OCI-LY7 (cell line): ENCODE data around the gene AP1G2. TPM values are rescaled to one million over a fixed set of nuclear protein-coding genes. Genes with fewer than 3 reads are reported as not detected.

ENCODE experiments used
- BruUV-seq: library from RNA; stranded (reverse); fragments of 400-500 nt; replicated peaks from 2 replicates; lab custom pipeline; 2021; lab: Mats Ljungman, UMichigan
- CTCF ChIA-PET: fragments of 300-600 bp; sonication (Branson Sonifier 250); formaldehyde crosslinking; loops from one replicate; lab custom pipeline; 2022; ENCODE audit warnings: antibody characterized with exemption; ENCODE audit not compliant: unreplicated experiment; lab: Charles Lee
- POLR2A ChIA-PET: fragments of 300-600 bp; sonication (Branson Sonifier 250); formaldehyde crosslinking; loops from one replicate; lab custom pipeline; 2022; ENCODE audit warnings: antibody characterized with exemption; lab: Charles Lee
- DNase-seq: peaks from one replicate; pipeline ENCODE4 v3.0.0-alpha.2; 2015; ENCODE audit warnings: low spot score
- H2AFZ ChIP-seq: fragments of 200-600 bp; sonication (generic), shearing (Covaris generic); 2 replicates; pipeline ENCODE4 v1.6.1; 2014; ENCODE audit warnings: mild to moderate bottlenecking, antibody characterized with exemption, low read length, moderate library complexity
- H3K27ac ChIP-seq: fragments of 200-600 bp; sonication (generic); 2 replicates; pipeline ENCODE4 v1.5.1; 2014; ENCODE audit warnings: mixed run types, low read depth, mild to moderate bottlenecking, moderate library complexity, low read length, inconsistent platforms; ENCODE audit not compliant: poor library complexity, severe bottlenecking
- H3K36me3 ChIP-seq: fragments of 200-600 bp; sonication (generic); 2 replicates; pipeline ENCODE4 v1.6.1; 2014; ENCODE audit warnings: mild to moderate bottlenecking, antibody characterized with exemption, low read length, moderate library complexity, mixed read lengths; ENCODE audit not compliant: insufficient read depth
- H3K4me1 ChIP-seq: fragments of 200-600 bp; sonication (generic); 2 replicates; pipeline ENCODE4 v1.5.1; 2014; ENCODE audit warnings: mild to moderate bottlenecking, low read length; ENCODE audit not compliant: insufficient read depth, poor library complexity, severe bottlenecking
- H3K4me2 ChIP-seq: fragments of 200-600 bp; sonication (generic); 2 replicates; pipeline ENCODE4 v1.6.1; 2014; ENCODE audit warnings: mild to moderate bottlenecking, low read length
- H3K4me3 ChIP-seq: fragments of 200-600 bp; sonication (generic); 2 replicates; pipeline ENCODE4 v1.5.1; 2014; ENCODE audit warnings: mild to moderate bottlenecking, low read depth, low read length; ENCODE audit not compliant: poor library complexity, severe bottlenecking
- H3K79me2 ChIP-seq: fragments of 200-600 bp; sonication (generic); 2 replicates; pipeline ENCODE4 v1.6.1; 2016; ENCODE audit warnings: low read depth, mild to moderate bottlenecking, low read length, moderate library complexity, mixed read lengths; ENCODE audit not compliant: insufficient read depth
- H3K9me2 ChIP-seq: fragments of 200-600 bp; sonication (generic); 2 replicates; pipeline ENCODE4 v1.6.1; 2016; ENCODE audit warnings: mild to moderate bottlenecking, low read length, mixed read lengths; ENCODE audit not compliant: insufficient read depth
- H3K9me3 ChIP-seq: fragments of 200-600 bp; sonication (generic); 2 replicates; pipeline ENCODE4 v1.6.1; 2014; ENCODE audit warnings: mild to moderate bottlenecking, mixed run types, low read length, mixed read lengths
- H4K20me1 ChIP-seq: fragments of 200-600 bp; sonication (generic); 2 replicates; pipeline ENCODE4 v1.6.1; 2014; ENCODE audit warnings: mild to moderate bottlenecking, antibody characterized with exemption, low read length, moderate library complexity, mixed read lengths; ENCODE audit not compliant: insufficient read depth
- EZH2phosphoT487 ChIP-seq: fragments of 200-600 bp; sonication (generic); IDR thresholded peaks from 2 replicates; pipeline ENCODE4 v1.6.1; 2018; ENCODE audit warnings: low read depth, borderline replicate concordance, mild to moderate bottlenecking, mixed run types, antibody characterized with exemption, low read length, moderate library complexity, mixed read lengths
- intact Hi-C: fragments of 100-400 bp; cut with micrococcal nuclease; formaldehyde crosslinking; loops from one replicate; pipeline ENCODE4 v1.10.0; 2022; ENCODE audit not compliant: unreplicated experiment
- total RNA-seq, 2 experiments: library from RNA; depleted of rRNA in 1 of 2; stranded (reverse); fragments of >200 nt in 1 of 2; shearing (Covaris generic) in 1 of 2; gene quantifications; 2 replicates each; pipeline ENCODE4 v1.2.3, GENCODE V29; 2014 to 2022
- TF ChIP-seq, protein P1 (sequence below): fragments of 200-600 bp; sonication (generic); conservative IDR thresholded peaks from 2 replicates; pipeline ENCODE4 v1.5.1; 2014; ENCODE audit warnings: mild to moderate bottlenecking, antibody characterized with exemption, low read length, moderate library complexity, mixed read lengths

The AP1G2 gene
- total RNA-seq, 2 experiments from 2014 or later = 129 to 209 TPM

DNA sequence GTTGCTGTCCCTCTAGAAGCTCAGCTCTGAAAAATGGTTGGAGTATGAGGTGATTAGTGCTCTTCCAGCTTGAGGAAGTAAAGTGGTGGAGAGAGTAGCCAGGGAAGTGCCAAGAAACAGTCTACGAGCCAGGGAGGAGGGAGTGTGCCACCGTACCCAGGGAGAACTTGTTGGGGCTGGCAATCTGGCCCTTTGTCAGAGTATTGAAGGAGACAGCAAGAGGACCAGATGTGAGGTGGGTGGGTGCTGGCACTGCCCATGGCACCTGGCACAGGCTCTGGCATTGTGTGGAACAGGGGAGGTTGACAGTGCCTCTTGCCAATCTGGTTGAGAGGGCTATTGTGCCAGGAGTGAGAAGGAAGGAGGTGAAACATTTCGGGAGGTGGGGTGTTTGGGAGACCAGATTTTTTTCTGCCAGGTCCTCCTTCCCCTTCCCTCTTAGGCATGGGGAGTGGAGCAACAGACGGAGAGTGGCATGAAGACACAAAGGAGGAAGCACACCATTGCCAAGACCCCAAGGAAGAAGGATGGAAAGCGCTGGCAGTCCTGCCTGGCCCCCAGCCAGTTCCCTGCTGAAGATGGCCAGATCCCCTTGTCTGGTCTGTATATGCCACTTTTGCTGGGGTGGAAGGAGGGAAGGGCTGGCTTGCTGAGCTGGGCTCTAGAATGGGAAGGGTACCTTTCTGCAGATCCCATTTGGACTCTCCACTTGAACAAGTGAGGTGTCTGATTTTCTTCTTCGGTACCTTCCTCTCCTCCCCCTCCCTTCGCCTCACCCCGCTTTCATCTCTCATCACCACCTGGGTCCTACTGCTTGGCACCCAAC is 53.6 kb downstream of the AP1G2 start:
- no TSS peak for BruUV-seq
- H3K4me1 ChIP-seq = peaks cover 4% of the 10 kb centered on the region

DNA sequence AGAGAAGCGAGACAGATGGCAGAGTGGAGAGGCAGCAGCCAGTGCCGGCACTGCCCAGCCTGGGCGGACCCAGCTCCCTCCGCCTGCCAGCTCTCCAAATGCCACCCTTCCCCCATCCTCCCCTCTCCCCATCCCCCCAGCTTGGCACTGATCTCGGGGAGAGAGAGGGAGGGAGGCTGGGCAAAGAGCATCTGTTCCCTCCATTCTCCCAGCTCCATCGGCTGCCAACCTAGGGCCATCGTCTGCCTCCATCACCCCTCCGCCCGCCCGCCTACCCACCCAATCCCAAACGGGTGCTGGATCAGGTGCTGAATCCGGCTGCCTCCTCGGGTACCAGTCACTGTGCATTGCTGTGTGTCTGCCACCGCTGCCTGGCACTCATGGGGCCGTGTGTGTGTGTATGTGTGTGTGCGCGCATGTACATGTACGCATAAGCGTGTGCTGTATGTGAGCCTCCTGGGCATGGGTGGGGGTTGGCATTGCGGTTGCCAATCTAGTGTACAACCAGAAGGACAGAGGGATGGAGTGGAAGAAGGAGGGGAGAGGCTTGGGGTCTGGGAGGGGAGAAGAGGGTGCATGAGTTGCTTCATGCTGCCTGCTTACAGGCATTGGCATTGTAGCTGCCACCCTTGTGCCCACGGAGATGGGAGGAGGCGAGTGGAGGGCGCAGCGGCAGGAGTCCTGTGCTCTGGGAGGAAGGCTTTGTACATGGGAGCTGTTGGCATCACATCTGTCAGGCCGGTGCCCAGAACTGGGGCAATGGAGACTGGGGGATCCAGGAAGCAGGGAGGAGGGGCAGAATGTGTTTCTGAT is 54.4 kb downstream of the AP1G2 start:
- no TSS peak for BruUV-seq
- Histone ChIP-seq H3K36me3 (no peaks in the 10 kb centered on the region), H2AFZ (no peak overlapping the region), H3K9me2 (no peaks in the 10 kb centered on the region), H4K20me1 (no peaks in the 10 kb centered on the region), H3K4me2 (no peak overlapping the region), H3K27ac (no peak overlapping the region), H3K79me2 (no peaks in the 10 kb centered on the region), H3K4me1 (peaks cover 4% of the 10 kb centered on the region), H3K9me3 (no peaks in the 10 kb centered on the region), H3K4me3 (no peak overlapping the region)
- POLR2A ChIA-PET = no interaction called here
- DNase-seq = no peak
- CTCF ChIA-PET = no interaction called here
- TF ChIP-seq, protein P1, sequence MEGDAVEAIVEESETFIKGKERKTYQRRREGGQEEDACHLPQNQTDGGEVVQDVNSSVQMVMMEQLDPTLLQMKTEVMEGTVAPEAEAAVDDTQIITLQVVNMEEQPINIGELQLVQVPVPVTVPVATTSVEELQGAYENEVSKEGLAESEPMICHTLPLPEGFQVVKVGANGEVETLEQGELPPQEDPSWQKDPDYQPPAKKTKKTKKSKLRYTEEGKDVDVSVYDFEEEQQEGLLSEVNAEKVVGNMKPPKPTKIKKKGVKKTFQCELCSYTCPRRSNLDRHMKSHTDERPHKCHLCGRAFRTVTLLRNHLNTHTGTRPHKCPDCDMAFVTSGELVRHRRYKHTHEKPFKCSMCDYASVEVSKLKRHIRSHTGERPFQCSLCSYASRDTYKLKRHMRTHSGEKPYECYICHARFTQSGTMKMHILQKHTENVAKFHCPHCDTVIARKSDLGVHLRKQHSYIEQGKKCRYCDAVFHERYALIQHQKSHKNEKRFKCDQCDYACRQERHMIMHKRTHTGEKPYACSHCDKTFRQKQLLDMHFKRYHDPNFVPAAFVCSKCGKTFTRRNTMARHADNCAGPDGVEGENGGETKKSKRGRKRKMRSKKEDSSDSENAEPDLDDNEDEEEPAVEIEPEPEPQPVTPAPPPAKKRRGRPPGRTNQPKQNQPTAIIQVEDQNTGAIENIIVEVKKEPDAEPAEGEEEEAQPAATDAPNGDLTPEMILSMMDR = no peak
- TF ChIP-seq EZH2phosphoT487 = no peak
- intact Hi-C loops = no loop called here

More for the DNA sequence above, 53.6 kb downstream of the AP1G2 start:
- Histone ChIP-seq H3K79me2 (no peaks in the 10 kb centered on the region), H3K4me2 (no peak overlapping the region), H2AFZ (no peak overlapping the region), H3K36me3 (no peaks in the 10 kb centered on the region), H3K4me3 (no peak overlapping the region), H3K9me2 (no peaks in the 10 kb centered on the region), H3K27ac (no peak overlapping the region), H3K9me3 (no peaks in the 10 kb centered on the region), H4K20me1 (no peaks in the 10 kb centered on the region)
- TF ChIP-seq EZH2phosphoT487 = no peak
- TF ChIP-seq, protein P1 = no peak
- CTCF ChIA-PET = no interaction called here
- DNase-seq = no peak
- POLR2A ChIA-PET = no interaction called here
- intact Hi-C loops = no loop called here
